GM18858 (cell line): ENCODE measurements around the gene BTBD17.

Source experiments
- ATAC-seq: cut with Tn5 transposase; IDR thresholded peaks from one replicate; pipeline ENCODE4 v1.9.1; 2021; ENCODE audit not compliant: unreplicated experiment

The BTBD17 gene

DNA sequence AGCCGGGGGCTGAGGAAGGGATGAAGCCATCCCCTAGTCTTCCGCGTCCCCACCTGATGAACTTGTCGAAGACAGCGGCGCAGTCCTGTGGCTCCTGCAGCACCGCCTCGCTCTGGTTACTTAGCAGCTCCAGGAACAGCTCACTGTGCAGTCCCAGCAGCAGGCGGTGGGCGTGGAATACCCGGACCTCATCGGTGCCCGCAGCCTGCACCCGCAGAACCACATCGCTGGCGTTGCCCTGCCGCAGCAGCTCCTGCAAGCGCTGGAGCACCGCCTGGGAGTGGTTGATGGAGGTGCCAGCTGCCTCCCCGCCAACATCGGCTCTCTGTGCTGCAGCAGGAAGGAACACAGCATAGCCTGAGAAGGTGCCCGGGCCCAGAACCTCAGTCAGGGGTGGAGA lies 1.8 kb downstream of the BTBD17 start:
- no peak for ATAC-seq

DNA sequence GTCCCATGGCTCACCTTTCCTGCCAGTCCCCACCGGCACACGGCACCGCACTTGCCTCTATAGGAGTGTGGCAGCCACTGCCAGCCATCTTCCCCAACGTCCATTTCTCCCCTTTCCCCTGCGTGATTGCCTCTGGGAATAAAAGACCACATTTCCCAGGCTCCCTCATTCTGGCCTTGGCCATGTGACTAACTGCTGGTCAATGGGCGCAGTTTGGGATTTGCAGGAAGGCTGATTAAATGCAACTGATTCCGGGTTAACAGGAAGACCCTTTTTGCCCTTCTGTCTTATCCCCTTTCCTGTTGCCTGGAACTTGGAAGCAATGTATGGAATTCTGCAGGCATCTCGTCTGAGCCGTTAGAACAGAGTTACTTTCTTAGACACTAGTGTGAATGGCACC lies 3.0 kb downstream of the BTBD17 start:
- no peak for ATAC-seq

DNA sequence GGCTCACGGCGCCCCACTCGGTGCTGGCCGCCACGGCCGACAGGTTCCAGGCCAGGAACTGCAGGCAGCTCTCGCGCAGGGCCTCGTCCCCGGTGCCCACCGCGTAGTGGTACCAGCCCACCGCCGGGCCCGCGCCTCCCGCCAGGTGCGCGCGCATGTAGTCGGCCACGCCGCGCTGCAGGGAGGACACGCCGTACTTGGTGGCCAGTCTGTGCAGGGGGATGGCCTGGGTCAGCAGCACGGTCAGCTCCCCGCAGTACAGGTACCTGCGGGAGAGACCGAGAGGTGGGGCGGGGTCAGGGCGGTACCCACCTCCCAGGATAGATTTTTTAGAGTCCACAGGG lies 4.2 kb downstream of the BTBD17 start:
- no peak for ATAC-seq

DNA sequence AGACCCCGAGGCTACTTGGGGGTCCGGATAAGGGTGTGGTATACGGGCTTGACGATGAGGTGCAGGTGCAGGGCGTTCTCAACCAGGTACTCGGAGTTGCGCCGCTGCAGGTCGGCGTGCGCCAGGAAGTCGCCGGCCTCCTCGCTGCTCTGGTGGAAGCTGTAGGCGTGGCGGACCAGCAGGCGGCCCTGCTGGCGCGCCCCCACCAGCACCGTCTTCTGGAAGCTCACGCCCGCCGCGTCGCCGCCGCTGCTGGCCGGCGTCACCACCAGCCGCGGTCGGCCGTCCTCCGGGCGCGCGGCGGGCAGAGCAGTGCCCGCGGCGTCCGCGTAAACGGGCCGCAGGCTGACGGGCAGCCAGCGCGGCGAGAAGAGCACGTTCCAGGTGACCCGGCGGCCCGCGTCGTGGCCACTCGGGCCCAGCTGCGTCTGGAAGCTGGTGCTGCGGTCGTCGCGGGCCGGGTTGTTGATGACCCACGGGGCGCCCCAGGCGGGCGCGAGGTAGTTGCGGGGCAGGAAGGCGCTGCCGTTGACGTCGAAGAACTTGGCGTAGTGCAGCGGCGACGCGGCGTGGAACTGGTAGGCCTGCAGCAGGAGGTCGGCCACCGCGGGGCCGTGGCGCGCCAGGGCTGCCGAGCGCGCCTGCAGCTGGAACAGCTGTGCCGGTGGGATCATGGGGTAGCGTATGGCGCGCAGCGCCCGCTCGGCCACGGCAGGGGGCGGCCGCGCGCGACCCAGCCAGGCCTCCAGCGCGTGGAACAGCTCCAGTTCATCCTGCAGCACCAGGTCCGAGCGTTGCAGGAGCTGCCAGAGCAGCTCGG lies 4.8 kb downstream of the BTBD17 start:
- ATAC-seq, result no peak

DNA sequence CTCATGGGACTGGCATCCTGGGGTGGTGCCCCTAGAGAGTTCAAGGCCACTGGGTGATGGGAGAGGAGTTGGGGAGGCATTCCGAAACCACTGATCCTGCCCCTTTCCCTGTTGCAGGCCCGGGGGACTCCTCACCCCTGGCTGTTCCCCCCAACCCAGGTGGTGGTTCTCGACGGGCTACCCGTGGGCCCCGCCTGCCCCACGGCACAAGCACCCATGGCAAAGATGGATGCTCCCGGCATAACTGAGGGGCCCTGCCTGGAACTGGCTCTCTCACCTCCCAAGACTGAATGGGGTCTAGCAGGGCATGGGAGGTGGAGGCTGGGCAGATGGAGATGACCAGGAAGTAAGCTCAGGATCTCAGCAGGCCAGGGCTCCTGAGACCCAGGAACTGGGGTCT lies 6.6 kb downstream of the BTBD17 start:
- ATAC-seq, result no peak

DNA sequence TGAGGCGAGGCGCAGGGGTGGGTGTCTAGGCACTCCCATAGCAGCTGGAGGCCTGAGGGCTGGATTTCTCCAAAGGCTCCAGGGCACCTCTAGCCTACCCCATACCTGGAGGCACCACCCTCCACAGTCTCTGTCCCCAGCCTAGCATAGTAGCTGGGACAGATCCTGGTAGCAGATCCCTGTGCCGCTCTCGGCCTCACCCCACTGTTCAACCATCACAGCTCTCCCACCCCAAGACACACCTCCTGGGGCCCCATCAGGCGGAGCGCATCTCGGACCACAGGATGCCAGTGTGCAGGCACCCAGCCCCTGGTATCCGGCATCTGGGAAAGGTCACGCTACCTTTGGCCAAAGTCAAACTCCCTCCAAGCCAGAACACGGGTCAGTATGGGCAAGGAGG lies 7.1 kb downstream of the BTBD17 start:
- no peak for ATAC-seq

DNA sequence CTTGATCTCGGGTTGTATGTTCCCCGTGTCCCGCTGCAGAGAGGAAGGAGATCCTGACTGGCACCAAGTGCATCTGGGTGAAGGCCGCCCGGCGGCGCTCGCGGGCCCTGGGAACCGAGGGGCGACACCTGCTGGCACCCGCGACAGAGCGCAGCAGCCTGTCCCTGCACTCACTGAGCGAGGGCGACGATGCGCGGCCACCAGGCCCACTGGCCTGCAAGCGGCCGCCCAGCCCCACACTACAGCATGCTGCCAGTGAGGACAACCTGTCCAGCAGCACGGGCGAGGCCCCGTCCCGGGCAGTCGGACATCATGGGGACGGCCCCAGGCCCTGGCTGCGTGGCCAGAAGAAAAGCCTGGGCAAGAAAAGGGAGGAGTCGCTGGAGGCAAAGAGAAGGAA lies 7.5 kb downstream of the BTBD17 start:
- no peak for ATAC-seq

DNA sequence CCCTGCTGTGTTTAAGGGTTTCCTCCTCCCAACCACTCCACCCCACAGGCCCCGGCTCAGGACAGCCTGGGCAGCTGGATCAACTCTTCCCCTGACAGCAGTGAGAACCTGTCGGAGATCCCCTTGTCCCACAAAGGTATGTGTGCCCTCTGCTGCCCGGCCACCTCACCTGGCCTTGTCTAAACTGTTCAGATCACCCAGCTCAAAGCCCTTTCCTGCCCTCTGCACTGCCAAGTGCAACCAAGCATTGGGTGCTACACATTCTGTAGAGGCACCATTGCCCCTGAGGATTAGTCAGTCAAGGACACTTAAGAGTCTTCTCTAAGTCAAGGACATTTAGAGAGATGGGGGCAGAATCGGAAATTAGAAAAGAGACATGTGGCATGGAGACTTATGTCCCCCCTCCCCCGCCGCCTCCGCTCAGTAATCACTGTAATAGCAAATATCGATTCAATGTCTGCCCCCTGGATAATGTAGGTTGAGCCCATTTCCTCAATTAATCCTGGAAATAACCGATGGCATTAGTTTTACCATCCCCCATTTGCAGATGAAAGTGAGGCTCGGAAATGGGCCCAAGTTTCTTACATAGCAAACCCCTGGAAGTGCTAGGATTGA lies 8.1 kb downstream of the BTBD17 start:
- no peak for ATAC-seq

DNA sequence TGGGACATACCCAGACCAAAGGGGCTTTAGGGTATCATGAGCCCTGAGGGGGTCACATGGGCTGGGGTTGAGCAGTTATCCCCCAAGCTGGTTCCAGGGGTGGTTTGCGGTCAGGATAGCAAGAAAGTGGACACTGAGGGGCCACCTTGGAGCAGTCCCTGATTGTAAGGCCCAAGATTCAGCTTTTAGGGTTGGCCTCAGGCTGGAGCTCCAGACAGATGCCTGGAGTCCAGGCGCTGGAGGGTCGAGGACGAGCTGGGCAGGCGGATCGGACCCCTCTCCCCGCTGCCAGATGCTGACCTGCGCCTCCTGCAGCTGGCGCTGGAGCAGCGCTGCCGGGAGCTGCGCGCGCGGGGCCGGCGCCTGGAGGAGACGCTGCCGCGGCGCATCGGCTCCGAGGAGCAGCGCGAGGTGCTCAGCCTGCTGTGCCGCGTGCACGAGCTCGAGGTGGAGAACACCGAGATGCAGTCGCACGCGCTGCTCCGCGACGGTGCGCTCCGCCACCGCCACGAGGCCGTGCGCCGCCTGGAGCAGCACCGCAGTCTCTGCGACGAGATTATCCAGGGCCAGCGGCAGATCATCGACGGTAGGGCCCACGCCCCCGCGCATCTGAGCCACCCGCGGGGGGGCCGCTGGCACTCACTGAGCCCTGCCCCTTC lies 10.0 kb downstream of the BTBD17 start:
- ATAC-seq, result no peak

DNA sequence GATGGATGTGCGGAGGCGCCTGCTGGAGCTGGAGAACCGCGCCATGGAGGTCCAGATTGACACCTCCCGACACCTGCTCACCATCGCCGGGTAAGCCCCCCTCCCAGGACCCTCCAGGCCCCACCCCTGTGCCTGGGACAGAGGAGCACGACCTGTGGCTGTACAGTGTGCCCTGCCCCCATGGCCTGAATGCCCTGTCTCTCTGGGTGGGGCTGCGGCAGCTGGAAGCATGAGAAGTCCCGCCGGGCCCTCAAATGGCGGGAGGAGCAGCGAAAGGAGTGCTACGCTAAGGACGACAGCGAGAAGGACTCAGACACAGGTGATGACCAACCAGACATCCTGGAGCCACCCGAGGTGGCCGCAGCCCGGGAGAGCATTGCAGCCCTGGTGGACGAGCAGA lies 11.2 kb downstream of the BTBD17 start:
- ATAC-seq, result no peak

DNA sequence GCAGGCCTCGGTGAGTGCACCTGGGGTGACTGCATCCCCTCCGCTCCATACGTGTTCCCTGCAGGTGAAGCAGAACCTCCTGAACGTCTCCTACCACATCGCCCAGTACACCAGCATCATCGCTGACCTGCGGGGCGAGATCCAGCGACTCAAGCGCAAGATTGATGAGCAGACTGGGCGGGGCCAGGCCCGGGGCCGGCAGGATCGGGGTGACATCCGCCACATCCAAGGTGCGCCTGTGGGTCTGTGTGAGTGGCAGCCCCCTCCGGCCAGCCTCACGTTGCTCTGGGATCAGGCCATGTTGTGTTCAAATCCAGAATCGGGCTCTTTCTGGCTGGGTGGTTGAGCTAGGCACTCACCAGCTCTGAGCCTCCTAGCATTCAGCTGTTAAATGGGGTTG lies 12.5 kb downstream of the BTBD17 start:
- no peak for ATAC-seq

DNA sequence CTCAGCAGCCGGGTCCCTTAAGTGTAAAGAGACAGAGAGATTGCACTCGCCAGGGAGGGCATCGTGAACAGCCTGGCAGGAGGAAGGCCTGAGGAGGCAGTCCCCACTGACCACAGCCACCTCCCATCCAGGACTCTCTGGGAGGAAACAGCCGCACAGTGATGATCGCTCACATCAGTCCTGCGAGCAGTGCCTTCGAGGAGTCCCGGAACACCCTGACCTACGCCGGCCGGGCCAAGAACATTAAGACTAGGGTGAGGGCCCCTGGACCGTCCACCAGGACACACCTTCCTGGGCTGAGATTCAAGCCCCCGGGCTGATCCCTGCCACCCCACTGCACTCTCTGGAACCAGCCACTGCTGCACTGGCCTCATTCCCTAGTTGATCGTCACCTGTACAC lies 14.0 kb downstream of the BTBD17 start:
- ATAC-seq, result no peak

DNA sequence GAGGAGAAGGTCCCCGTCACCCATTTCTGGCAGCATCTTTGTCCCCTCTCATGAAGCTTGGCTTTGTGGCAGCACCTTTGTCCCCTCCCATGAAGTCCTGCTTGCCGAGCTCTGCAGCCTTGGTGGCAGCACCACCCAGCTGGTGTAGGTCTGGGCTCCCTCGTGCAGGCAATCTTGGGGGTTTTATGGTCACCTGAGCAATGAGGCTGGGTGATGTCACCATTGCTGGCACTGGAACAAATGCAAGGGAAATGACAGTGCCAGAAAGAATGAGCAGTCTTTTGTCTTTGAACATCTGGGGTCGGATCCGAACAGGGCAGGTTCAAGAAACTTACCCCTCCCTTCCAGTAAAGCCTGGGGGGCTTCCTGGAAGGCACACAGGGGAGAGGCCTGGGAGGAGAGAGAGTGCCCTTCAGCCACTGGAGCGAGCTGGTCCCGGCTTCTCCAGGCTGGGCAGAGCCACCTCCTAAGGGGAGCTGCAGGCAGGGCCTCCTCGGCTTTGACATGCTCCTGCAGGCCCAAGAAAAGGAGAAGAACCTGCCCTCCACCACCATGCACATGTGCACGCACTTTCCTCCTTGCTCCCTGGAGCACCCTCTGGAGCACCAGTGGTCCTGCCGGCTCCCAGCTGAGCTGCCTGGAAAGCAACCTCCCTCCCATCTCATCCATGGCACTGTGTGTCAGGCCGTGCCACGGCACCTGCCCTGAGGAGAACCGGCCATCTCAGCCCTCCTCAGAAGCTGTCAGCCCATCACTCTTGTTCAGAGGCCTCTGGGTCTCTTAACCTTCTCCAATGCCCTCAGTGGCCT lies 16.0 kb downstream of the BTBD17 start:
- no peak for ATAC-seq

DNA sequence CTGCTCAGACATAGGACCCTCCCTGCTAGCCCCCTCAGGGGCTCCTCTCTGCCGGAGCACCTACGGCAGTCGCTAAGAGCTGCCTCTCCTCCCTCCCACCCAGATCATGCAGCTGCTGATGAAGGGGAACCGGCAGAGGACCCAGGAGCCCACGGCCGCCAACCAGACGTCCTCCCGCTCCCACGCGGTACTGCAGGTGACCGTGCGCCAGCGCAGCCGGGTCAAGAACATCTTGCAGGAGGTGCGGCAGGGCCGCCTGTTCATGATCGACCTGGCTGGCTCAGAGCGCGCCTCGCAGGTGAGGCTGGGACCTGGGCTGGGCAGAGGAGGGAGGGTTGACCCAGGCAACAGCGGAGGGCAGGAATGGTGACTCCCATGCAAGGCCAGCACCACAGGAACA lies 17.0 kb downstream of the BTBD17 start:
- ATAC-seq, result no peak

DNA sequence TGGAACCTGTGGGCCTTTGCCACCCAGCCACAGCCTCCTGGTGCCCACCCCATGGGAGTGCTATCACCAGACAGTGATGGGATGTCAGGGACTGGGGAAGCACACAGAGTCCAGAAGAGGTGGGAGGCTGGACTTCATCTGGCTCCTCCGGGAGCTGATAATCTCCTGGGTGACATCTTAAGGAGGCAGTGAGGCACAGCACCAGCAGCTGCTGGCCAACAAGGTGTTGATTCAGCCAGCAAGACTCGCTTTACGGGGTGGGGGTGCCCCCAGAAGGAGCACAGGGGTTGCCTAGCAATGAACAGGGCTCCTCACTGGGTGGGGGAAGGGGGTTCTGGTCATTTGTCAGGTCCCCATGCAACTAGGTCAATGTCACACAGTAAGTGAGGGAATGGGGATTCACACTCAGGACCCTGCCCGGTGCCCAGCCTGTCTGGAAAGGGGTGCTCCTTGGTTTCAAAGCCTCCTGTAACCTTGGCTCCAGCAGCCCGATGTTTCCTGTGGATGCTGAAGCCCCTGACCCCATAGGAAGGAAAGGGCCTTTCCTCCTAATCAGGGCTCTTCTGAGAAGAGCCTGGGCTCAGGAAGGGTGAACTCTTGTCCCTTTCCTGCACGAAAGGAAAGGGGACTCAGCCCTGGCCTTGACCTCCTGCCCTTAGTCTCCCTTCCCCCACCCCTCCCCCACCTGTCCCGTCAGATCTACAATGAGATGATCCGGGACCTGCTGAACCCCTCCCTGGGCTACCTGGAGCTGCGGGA lies 18.0 kb downstream of the BTBD17 start:
- ATAC-seq, result no peak

DNA sequence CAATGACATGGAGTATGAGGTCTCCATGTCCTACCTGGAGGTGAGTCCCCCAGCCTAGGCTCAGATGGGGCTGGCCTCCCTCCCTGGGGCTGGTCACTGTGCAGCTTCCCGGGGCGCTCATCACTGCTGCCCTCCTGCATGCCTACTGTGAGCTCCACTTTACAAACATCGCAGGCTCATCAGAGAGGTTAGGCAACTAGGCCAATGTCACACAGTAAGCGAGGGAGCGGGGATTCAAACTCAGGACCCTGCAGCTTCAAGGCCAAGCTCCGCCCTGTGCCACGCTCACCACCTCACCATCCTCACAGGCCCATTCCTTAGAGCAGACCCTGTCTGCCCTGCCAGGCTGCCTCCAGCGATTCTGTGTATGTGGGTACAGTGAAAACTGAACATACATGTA lies 18.5 kb downstream of the BTBD17 start:
- no peak for ATAC-seq

DNA sequence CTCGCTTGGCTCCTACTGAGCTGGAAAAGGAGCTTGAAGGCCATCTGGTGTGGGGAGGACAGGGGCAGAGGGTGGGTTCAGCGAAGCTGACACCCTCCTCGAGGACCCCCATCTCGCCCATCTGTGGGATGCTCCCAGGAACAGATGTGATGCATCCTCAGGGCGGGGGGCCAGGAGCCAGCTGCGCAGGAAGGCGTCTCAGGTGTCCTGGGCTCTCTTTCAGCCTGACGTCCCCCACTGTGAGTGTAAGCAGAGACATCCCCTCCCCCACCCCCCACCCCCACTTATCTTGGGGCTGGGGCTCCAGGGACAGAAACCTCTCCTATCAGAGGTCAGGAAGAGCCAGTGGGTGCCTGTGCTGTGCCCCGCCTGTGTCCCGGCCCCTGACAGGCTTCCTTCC lies 19.4 kb downstream of the BTBD17 start:
- no peak for ATAC-seq

DNA sequence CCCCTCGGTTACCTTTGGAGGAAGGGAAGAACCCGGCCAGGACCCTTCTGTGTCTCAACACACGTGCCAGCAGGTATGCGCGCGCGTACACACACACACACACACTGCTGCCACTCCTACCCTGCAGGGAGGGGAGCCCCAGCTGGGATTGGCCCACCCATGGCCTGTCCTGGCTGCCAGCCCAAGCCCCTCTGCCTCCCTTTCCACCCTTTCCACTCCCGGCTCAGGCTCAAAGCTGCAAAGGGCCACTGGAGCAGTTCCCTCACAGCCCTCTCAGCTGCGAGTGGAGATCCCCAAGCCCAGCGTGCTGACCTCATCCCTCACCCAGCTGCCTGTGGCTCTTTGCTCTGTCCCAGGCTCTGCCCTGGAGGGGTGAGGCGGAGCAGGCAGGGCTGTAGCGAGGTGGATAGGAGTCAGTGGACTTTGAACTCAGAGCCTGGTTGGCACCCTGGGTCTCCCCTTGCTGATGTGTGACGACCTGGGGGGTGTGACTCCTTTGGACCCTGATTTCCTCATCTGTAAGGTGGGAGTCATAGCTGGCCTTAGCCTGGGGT lies 21.1 kb downstream of the BTBD17 start:
- ATAC-seq, result no peak

DNA sequence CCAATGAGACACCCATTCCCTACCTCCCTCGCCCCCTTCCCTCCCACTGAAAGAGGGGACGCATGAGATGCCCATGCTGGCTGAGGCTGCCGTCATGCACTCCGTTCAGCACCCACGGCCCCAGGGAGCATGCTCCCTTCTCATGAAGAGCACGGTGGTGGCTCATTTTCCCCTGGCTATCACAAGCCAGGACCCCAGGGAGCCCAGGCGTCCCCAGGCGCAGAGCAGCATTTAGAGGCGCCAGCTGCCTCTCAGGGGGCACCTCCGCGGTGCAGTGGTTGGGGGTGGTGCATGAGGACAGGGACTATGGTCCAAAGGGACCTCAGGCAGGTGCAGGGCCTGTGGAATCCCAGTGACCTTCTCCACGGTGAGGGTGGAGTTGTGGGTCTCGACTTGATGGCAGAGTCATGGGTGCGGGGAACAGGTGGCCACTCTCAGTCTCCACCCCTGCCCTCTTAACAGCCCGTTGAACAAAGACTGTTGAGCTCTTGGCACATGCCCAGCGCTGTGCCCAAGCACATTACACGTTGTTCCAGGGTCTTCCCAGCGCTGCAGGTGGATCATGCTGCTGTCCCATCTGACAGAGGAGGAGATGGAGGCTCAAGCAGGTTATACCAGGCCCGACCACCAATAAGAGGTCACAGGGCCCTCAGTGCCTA lies 22.0 kb downstream of the BTBD17 start:
- ATAC-seq, result no peak

DNA sequence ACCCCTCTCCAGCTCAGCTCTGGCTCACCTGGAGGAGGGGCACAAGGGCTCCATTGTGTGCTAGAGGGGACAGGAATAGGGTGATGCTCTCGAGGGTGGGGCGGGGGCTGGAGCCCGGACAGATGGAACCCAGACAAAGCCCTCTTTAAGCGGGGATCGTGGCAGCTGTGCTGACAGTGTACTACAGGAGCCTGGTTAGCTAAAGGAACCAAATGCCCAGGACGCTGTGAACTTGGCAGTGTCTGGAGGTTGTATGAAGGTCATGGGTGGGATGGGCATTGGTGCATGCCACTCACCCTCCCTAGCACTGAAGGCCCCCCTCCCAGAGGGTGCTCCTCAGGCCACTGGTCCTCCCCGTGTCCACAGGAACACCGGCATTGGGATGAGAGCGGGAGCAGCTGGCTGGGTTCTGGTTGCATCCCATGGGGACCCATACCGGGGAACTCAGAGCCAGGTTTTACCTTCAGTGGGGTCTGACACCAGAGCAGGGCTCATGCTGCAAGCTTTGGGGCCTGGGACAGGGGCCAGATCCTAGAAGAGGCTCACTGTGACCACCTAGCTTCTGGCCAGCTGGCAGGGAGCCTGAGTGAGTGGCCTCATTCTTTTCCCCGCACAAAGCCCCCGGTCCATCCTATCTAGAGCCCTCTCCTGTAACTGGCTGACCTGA lies 23.7 kb downstream of the BTBD17 start:
- no peak for ATAC-seq
